Activated gamma-delta T cell (primary cell): ENCODE data around the gene ATF6B.

ENCODE experiments used
- DNase-seq: peaks from one replicate; lab custom pipeline; 2025; lab: John Stamatoyannopoulos, UW
- total RNA-seq, 2 donors: gene quantifications; one replicate each; lab custom pipeline; 2026; lab: John Stamatoyannopoulos, UW

The ATF6B gene
- total RNA-seq = 79.9 to 80.3 reads per million in 2 donors

GRCh38 chr6:32127717-32128592 is at the start of gene ATF6B:
ATF6B (minus strand) TSS chr6:32128246; CDS start chr6:32128207, 39 bp downstream.
- DNase-seq = peak; percentile 53

DNA sequence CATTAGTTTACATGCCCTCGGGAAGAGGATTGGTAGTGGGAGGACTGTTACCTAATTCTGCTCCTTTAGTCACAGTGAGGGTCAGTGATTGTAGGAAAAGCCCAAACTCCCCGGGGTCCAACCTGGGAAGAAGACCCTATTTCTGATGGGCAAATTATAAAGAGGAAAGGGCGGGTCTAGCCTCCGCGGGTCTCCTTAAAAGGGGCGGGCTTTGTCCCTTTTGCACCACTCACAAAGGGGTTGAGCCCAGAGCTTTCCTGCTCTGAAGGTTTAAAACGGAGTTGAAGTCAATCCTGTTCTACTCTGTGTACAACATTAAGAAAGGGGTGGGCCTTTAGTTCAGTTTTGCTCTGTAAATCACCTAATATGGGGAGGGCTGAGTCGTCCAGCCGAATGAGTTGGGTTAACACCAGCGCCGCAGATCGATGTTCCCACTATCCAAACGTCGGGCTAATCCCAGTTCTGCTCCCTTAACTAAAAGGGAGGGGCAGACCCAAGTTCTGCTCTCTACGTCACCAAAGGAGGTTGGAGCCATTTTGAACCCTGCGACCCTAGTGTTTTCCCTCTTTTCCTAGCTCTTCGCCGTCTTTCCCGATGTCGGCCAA is 49.2 kb upstream of the ATF6B start:
- no peak for DNase-seq

DNA sequence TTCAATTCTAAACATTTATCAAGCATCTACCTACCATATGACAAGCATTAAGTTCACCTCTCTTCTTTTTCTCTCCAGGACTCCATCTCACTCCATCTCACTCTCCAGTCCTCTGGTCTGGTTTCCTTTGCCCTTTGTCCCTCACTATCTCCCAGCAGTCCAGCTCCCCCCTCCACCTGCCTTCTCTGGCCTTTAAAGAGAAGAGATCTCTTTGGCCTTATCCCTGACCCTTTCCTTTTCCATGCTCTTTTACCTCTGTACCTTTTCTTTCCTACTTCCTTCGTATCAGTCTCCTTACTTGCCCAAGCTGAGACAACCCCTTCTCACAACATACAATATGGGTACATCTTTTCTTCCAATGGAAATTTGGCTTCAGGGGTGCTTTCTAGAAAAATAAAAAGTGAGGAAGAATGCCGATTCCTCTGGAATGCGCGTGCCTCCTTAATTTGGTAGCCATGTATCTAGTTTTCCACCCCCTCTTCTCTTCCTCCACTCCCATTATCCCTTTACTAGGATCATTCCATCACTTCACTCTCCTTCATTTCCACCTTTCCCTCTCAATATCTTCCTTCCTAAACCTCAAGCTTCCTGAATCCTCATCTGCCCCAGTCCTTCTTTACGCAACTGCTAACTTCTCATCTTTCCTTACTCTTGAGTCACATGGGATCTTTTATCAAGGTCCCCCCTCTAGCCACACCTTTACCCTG is 48.6 kb upstream of the ATF6B start:
- no peak for DNase-seq

GRCh38 chr6:32175711-32176475 is 47.8 kb upstream of the ATF6B start, which contains the start of gene AGPAT1:
AGPAT1 (minus strand) TSS chr6:32176084; CDS start chr6:32171496, 4,588 bp downstream.
- DNase-seq = peak; percentile 73

DNA sequence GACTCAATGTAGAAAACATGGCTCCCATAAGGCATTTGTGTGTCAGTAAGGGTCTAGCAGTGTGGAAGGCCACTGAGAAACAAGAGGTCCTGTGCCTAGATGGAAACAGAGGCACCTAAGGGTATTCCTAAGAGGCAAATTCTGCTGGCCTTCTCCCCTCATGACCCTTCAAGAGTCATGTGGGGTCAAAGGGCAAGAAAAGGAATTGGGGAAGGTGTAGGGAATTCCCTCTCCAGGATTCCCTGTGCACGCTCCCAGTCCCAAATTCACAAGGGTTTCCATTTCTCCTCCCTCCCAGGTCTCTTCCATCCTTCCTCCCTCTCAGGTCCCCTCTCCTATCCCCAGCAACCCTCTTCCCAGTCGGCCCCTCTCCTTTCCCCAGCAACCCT is 47.3 kb upstream of the ATF6B start:
- DNase-seq = no peak

- no peak for DNase-seq
Measured at GRCh38 chr6:32174416-32174815, 46.4 kb upstream of the ATF6B start.

GRCh38 chr6:32173051-32173727 is 45.1 kb upstream of the ATF6B start:
- DNase-seq = no peak

- no peak for DNase-seq
Measured at GRCh38 chr6:32171234-32171633, 43.2 kb upstream of the ATF6B start.

- no peak for DNase-seq
Measured at GRCh38 chr6:32170294-32170693, 42.2 kb upstream of the ATF6B start.

- no peak for DNase-seq
Measured at GRCh38 chr6:32168807-32169591, 41.0 kb upstream of the ATF6B start.

- no peak for DNase-seq
Measured at GRCh38 chr6:32168350-32168749, 40.3 kb upstream of the ATF6B start.

GRCh38 chr6:32167761-32168262 is 39.8 kb upstream of the ATF6B start:
- no peak for DNase-seq

GRCh38 chr6:32167154-32167760 is 39.2 kb upstream of the ATF6B start:
- no peak for DNase-seq

- DNase-seq = no peak
Measured at GRCh38 chr6:32166411-32167061, 38.5 kb upstream of the ATF6B start.

- DNase-seq = no peak
Measured at GRCh38 chr6:32164295-32164694, 36.2 kb upstream of the ATF6B start, which contains the start of gene EGFL8. EGFL8 (plus strand) TSS chr6:32164595; CDS start chr6:32166166, 1,571 bp downstream.

DNA sequence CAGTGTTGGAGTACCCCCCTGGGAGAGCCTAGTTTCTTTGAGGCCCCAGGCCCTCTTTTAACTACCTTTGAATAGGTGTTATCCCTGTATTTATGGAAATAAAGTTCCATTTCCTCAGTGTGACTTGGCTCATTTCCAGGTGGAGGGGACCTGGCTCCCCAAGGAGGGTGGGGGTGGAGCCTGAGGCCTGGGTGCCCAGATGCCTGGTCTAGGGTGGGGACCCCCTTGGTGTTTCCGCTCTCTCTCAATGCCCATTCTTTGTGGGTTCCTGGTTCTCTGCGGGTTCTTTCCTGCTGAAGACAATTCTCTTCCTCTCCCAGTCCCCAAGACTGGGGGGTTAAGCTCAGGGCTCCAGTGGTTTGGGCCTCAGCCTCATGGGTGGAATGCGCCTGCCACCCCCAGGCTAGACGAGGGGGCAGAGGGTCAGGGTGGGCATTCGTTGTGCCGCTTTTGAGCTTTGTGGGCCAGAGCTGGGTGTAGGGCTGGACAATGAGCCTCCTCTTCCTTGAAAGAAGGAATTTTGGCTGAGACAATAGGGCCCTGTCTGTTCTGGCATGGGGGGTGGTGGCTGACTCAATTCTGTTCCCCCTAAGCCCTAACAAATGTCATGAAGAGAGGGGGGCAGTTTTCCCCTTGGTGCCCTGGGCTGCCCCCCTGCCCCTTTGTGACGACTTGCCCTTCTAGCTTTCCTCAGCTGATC is 35.7 kb upstream of the ATF6B start:
- no peak for DNase-seq

GRCh38 chr6:32158052-32158451 is 30.0 kb upstream of the ATF6B start:
- no peak for DNase-seq

GRCh38 chr6:32156891-32157290 is 28.8 kb upstream of the ATF6B start:
- DNase-seq = no peak
